HG02571 (cell line): ENCODE measurements around the gene AFM.
"Not testable (repeated sequence)": the region's sequence is repeated elsewhere in the genome, so short reads cannot be mapped to it uniquely, and the experiment has no call there.

Experiments used
- ATAC-seq: cut with Tn5 transposase; IDR thresholded peaks from one replicate; pipeline ENCODE4 v1.9.1; 2021; ENCODE audit warnings: mild to moderate bottlenecking, moderate library complexity; ENCODE audit not compliant: unreplicated experiment

Gene AFM

DNA sequence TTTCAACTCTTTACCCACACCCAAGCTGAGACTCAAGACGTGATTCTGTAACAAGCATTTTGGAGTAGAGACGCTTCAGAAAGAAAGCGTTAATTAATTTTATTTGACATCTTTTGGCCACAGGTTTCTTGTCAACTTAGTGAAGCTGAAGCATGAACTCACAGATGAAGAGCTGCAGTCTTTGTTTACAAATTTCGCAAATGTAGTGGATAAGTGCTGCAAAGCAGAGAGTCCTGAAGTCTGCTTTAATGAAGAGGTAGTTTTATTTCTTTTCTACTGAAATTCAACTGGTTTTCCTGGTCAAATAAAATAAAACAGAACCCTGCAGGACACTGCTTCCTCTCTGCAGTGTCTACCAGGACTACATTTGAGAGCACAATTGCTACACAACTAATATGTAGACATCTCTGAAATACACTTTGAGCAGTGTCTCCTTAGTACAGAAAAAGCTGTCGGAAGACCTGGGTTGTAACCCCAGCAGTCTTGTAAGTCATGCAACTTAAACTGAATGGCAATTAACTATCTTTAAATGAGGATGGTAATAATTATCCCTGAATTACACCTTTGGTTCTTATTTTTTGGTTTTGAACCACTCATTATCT is 20.2 kb downstream of the AFM start:
- ATAC-seq: no peak

DNA sequence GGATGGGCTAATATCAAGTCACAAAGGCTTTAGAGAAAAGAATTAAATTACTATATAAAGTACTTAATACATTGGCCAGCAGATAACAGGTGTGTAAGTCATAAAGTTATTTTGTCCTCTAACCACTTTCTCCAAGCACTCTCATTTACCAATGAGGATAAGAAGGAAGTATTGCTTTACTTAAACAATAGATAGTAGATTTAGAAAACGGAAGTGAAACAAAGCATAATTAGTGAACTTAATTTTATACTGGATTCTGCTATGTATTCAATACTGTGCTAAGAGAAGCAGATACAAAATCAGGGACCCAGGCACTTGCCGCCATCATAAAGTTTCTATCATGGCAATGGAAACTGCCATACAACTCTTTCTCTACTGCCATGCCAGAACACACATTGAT is 24.0 kb downstream of the AFM start:
- no peak for ATAC-seq

DNA sequence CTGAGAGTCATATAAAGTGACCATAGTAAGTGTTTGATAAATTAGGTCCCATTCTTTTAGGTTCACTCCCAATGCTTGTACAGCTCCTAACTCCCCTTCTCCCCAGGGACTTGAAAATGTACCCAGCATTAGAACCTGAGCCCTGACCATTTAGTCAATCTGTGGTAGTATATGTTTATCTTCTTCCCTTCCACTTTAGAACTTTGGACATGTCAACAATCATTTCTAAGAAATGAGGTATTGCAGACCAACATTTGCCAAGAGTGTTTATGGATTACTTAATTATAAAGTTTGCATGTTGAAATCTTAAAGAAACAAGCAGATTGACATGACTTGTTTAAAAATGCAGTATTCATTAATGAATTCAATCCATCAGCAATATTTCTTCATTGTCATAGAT is 26.0 kb downstream of the AFM start:
- no peak for ATAC-seq

DNA sequence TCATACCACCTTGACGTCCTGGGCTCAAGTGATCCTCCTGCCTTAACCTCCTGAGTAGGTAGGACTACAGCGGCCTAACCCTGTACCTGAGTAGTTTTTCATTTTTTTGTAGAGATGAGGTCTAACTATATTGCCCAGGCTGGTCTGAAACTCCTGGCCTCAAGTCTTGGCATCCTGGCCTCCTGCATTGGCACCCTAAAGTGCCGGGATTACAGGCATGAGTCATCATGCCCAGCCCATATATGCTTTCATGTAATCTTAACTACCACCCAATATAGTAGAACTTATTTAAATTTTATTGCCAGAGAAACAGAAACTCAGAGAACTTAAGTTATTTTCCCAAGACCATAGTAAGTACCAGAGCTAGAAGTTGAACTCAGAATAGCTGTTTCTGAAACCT is 27.1 kb downstream of the AFM start:
- no peak for ATAC-seq

DNA sequence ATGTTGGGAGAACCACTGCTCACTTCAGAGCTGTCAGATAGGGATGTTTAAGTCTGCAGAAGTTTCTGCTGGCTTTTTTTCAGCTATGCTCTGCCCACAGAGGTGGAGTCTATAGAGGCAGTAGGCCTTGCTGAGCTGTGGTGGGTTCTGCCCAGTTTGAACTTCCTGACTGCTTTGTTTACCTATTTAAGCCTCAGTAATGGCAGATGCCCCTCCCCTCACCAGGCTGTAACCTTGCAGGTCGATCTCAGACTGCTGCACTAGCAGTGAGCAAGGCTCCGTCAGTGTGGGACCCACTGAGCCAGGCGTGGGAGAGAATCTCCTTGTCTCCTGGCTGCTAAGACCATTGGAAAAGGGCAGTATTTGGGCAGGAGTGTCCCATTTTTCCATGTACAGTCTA is 36.8 kb downstream of the AFM start:
- ATAC-seq: no peak

DNA sequence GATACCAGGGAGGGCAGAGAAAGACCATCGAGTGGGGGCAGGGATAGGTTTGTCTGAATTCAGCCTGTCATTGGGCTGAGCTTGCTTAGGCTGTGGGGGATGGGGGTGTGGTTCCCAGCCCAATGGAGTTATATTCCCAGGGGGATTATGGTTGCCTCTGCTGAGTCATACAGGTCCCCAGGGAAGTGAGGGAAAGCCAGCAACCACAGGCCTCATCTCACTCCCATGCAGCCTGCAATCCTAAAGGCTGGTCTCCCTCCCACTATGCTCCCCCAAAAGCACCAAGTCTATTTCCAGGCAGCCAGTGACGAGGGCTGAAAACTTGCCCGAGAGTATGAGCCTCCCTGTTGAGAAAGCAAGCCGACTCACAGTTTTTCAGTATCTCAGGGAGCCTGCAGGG is 39.3 kb downstream of the AFM start:
- no peak for ATAC-seq

DNA sequence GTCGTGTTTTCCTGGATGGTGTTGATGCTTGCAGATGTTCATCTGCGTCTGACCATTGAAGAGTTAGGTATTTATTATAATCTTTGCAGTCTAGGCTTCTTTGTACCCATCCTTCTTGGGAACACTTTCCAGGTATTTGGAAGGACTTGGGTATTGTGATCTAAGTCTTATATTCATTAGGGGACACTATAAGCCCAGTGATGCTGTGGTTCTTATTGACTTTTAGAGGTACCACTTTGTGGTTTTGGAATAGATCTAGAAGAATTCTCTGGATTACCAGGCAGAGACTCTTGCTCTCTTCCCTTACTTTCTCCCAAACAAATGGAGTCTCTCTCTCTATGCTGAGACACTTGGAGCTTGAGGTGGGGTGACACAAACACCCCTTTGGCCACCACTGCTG is 41.6 kb downstream of the AFM start:
- no peak for ATAC-seq

DNA sequence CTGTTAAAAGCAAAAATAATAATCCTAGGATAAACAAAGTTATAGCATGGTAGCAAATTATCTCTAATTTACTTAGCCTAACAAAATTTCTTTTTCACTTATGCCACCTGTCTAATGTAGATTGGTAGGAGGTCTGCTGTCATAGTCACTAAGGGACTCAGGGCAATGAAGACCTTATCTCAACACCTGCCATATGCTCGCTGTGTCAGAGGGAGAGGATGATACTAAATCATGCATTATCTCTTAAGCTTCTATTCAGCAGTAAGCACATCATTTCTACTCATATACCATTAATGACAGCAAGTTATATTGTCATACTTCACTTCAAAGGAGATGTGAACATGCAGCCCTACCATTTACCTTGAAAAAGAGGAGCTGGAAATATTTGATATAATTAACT is 44.1 kb downstream of the AFM start:
- no peak for ATAC-seq

DNA sequence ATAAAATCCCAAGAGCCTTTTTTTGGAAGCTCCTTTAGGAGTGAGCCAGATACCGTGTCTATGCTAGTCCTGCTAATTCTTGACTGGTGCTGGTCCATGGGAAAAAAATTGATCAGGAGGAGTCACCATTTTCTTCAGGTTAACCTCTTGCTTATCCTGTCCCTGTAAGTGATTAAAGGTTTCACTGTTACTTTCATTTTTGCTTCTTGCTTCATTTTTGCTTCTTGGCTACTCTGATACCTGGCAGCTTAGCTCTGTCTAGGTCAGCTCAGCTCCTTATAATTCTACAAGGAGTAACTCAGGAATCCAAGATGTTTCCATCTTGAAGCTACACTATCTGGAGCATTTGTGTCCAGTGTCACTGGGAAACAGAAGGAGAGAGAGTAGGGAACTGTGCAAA is 45.7 kb downstream of the AFM start:
- no peak for ATAC-seq

DNA sequence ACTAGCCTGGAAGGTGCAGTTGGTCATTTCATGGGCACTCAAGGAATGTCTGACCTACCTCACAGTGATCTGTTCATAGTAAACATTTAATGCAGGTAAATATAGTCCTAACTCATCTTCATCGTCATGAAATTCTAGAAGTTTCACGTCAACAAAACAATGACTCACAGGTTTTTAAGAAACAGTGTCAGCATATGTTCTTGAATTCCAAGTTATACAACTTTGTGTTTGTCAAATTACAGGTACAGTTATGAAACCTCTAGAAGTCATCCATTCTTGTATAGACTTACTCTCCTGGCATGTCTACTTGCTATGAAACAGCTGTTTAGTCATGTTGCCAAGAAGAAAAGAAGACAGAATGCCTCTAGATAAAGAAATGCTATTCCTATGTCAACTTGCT is 46.6 kb downstream of the AFM start:
- ATAC-seq: no peak

DNA sequence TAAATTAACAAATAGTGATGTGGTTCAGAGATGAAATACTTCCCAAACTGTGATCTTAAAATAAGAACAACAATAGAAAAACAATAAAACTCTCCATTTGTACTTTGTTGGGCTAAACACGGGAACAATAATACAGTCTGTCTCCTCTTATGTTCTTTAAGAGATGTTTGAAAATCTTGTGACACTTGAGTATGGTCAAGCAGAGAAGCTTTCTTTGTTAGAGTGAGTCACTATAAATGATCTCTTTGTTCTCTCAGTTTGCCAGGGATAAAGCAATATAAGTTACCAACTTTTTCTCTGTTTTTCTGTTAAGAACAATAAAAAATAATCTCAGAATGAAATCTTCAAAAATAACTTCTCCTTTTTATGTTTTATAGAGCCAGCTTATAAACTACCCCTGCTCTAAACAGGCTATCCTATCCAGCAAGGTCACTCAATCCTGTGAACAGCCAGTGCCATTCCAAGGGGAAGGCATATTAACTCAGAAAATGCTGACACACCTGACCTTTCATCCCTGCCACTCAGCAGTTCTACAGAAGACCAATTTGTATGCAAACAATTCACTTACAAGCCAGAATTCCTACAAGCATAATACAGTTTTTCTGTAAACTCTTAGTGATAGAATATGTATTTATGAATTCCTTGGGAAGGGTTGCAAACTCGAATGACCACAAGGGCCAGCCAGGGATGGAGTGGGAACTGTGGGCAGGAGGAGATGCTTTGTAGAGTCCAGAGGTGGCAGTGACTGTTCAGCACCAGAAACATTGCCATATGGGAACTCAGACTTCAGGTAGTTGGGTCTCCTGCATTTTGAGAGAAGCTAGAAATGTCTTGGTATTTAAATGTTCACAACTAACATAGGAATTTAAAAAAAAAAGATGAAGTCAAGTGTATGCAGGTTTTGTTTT is 52.2 kb downstream of the AFM start:
- ATAC-seq: no peak

DNA sequence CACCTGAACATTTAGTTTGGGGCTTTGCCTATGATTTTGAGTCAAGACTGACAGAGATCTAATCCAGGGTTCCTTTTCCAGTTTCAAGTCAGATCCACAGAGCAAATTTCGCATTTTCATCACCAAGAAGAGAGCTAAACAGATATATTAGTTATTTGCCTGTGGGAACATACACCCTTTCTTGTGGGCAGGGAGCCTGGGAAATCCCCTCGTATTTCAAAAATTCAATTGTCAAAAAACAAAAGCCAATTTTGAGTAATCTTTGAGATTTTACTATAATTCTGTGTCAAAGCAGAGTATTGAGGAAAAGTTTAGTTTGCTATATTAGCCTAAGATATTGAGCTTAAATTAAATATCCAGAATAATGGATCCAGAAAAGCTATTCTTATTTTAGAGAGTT is 56.6 kb downstream of the AFM start:
- ATAC-seq: no peak

DNA sequence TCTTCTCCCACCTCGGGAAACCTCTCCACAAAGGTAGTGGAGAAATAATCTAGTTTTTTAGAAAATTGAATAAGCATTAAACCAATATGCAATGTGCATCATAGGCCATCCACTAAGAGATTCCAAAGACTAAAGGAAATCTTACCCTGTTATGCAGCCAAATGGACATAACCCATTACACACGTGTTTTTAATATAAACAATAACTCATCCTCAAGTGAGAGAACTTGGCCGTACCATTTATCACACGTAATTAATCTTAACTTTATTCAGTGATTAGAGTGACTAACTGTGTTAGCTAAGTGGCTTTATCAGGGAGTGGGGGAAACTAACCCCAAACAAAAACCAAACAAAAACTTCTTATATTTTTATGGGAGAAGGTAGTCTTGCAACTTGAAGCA is 57.8 kb downstream of the AFM start:
- ATAC-seq: no peak

DNA sequence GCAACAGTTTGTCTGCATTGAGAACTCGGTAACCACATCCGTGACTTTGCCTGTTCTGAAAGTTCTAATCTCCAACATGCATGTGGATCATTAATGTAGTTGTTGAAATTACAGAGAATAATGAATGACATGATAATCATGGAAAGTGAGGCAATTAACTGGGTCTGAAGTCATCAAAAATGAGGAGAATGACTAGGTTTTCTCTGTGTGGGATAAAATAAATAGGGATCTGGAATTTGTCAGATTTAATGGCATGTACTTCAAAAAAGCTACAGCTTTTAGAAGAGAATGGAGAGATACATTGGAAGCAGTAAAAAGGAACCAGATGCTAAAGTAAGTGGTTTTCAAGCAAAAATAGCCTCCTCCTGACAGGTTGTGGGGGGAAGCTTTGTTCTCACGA is 59.3 kb downstream of the AFM start:
- no peak for ATAC-seq

DNA sequence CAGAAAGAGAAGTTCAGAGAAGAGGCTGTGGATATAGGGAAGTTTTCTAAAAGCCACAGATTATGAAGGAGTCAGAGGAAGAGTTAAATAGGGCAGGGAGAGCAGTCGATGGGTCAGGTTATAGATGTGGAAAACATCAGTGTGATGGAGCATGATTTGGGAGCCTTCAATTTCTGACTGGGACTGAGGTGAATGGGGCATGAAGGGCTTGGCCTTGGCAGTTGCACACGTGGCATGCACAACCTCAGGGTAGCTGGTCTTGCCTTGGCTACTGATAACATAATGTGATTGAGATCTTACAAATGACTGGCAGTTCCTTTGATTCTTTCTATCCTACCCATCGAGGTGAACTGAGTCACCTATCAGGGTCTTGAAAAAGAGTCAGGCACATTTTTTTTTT is 59.7 kb downstream of the AFM start:
- ATAC-seq: no peak

DNA sequence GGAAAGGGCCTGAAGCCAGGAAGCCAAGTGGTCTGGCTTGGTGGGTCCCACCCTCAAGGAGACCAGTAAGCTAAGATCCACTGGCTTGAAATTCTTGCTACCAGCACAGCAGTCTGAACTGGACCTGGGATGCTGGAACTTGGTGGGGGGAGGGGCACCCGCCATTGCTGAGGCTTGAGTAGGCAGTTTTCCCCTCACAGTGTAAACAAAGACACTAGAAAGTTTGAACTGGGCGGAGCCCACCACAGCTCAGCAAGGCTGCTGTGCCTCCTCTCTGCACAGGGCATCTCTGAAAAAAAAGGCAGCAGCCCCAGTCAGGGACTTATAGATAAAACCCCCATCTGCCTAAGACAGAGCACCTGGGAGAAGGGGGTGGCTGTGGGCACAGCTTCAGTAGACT is 63.1 kb downstream of the AFM start:
- no peak for ATAC-seq

DNA sequence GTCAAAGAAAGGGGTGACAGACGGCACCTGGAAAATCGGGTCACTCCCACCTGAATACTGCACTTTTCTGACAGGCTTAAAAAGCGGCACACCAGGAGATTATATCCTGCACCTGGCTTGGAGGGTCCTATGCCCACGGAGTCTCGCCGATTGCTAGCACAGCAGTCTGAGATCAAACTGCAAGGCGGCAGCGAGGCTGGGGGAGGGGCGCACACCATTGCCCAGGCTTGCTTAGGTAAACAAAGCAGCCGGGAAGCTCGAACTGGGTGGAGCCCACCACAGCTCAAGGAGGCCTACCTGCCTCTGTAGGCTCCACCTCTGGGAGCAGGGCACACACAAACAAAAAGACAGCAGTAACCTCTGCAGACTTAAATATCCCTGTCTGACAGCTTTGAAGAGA is 69.3 kb downstream of the AFM start:
- not testable (repeated sequence) for ATAC-seq
